Neural cell (in vitro differentiated cells): ENCODE results near the gene PARVB. TPM values are rescaled to one million over a fixed set of nuclear protein-coding genes. Genes with fewer than 3 reads are reported as not detected.

Experiments used
- H2AFZ ChIP-seq: fragments of 200-600, 300-800 bp; sonication (generic), shearing (Covaris generic); 2 replicates; pipeline ENCODE4 v1.6.0; 2014; ENCODE audit warnings: low read depth, mild to moderate bottlenecking, antibody characterized with exemption, low read length, moderate library complexity
- H3F3A ChIP-seq: fragments of 200-600 bp; shearing (Covaris generic); 2 replicates; pipeline ENCODE4 v1.6.1; 2016; ENCODE audit warnings: mild to moderate bottlenecking, moderate library complexity, mixed read lengths, antibody characterized with exemption, low read length; ENCODE audit not compliant: insufficient read depth, poor library complexity, severe bottlenecking
- H3K27ac ChIP-seq: fragments of 200-600, 300-800 bp; sonication (generic), shearing (Covaris generic); 2 replicates; pipeline ENCODE4 v1.5.1; 2014; ENCODE audit warnings: mild to moderate bottlenecking, low read length, moderate library complexity
- H3K27me3 ChIP-seq: fragments of 300-800, 200-600 bp; sonication (generic), shearing (Covaris generic); 2 replicates; pipeline ENCODE4 v1.6.0; 2014; ENCODE audit warnings: mild to moderate bottlenecking, low read depth, low read length, moderate library complexity; ENCODE audit not compliant: insufficient read depth
- H3K36me3 ChIP-seq: fragments of 300-800, 200-600 bp; sonication (generic), shearing (Covaris generic); 2 replicates; pipeline ENCODE4 v1.5.1; 2014; ENCODE audit warnings: mild to moderate bottlenecking, antibody characterized with exemption, low read length, moderate library complexity; ENCODE audit not compliant: insufficient read depth
- H3K4me2 ChIP-seq: fragments of 300-800, 200-600 bp; sonication (generic), shearing (Covaris generic); 2 replicates; pipeline ENCODE4 v1.6.0; 2014; ENCODE audit warnings: mild to moderate bottlenecking, low read length
- H3K4me3 ChIP-seq: fragments of 300-800, 200-600 bp; sonication (generic), shearing (Covaris generic); 2 replicates; pipeline ENCODE4 v1.5.1; 2014; ENCODE audit warnings: mild to moderate bottlenecking, low read length, moderate library complexity
- H3K79me2 ChIP-seq: fragments of 200-600 bp; shearing (Covaris generic); replicated peaks from 2 replicates; pipeline ENCODE4 v1.6.0; 2014; ENCODE audit warnings: mild to moderate bottlenecking, low read length, moderate library complexity; ENCODE audit not compliant: insufficient read depth
- H3K9ac ChIP-seq: fragments of 300-800, 200-600 bp; sonication (generic), shearing (Covaris generic); 2 replicates; pipeline ENCODE4 v1.6.1; 2016; ENCODE audit warnings: mild to moderate bottlenecking, low read length, mixed read lengths
- H3K9me2 ChIP-seq: fragments of 200-600 bp; shearing (Covaris generic); 2 replicates; pipeline ENCODE4 v1.6.1; 2016; ENCODE audit warnings: mild to moderate bottlenecking, low read length, mixed read lengths; ENCODE audit not compliant: insufficient read depth
- H3K9me3 ChIP-seq: fragments of 200-600, 300-800 bp; sonication (generic), shearing (Covaris generic); 2 replicates; pipeline ENCODE4 v1.6.1; 2016; ENCODE audit warnings: mild to moderate bottlenecking, mixed run types, low read length, moderate library complexity, mixed read lengths
- H4K20me1 ChIP-seq: fragments of 200-600 bp; shearing (Covaris generic); 2 replicates; pipeline ENCODE4 v1.6.1; 2016; ENCODE audit warnings: mild to moderate bottlenecking, mixed run types; ENCODE audit not compliant: insufficient read depth
- CTCF ChIP-seq: fragments of 450-650 bp; IDR thresholded peaks from 2 replicates; pipeline ENCODE4 v1.5.1; 2014; ENCODE audit warnings: antibody characterized with exemption, mild to moderate bottlenecking, moderate library complexity; ENCODE audit not compliant: poor library complexity, severe bottlenecking
- EZH2 ChIP-seq: fragments of 200-600, 300-800 bp; shearing (Covaris generic), sonication (generic); IDR thresholded peaks from 2 replicates; pipeline ENCODE4 v1.6.1; 2014; ENCODE audit warnings: antibody characterized with exemption, low read length, borderline replicate concordance, mild to moderate bottlenecking; ENCODE audit not compliant: insufficient read depth, poor library complexity, severe bottlenecking
- MXI1 ChIP-seq: fragments of 450-650 bp; conservative IDR thresholded peaks from 2 replicates; pipeline ENCODE4 v1.6.1; 2014; ENCODE audit warnings: antibody characterized with exemption, mild to moderate bottlenecking; ENCODE audit not compliant: poor library complexity, severe bottlenecking
- POLR2AphosphoS5 ChIP-seq: IDR thresholded peaks from 2 replicates; pipeline ENCODE4 v1.6.1; 2012
- RAD21 ChIP-seq: fragments of 450-650 bp; conservative IDR thresholded peaks from 2 replicates; pipeline ENCODE4 v1.6.1; 2014; ENCODE audit warnings: antibody characterized with exemption, mild to moderate bottlenecking, moderate library complexity
- REST ChIP-seq: IDR thresholded peaks from 2 replicates; pipeline ENCODE4 v1.6.1; 2012; ENCODE audit warnings: borderline replicate concordance
- SMC3 ChIP-seq: fragments of 450-650 bp; conservative IDR thresholded peaks from 2 replicates; pipeline ENCODE4 v1.6.1; 2014; ENCODE audit warnings: antibody characterized with exemption, mild to moderate bottlenecking, moderate library complexity; ENCODE audit not compliant: poor library complexity
- polyA plus RNA-seq: library from polyadenylated mRNA; depleted of rRNA; stranded (reverse); fragments of >200 nt; gene quantifications from 2 replicates; pipeline ENCODE4 v1.2.3, GENCODE V29; 2014

PARVB gene
- polyA plus RNA-seq, 1 donor from 2014 or later, result 1.2 TPM

GRCh38 chr22:44128958-44129618, 105.0 kb downstream of the PARVB start:
- no peak overlapping the region for H3K4me3 ChIP-seq
- H2AFZ ChIP-seq, result no peak overlapping the region
- H3K9me2 ChIP-seq, result no peaks in the 10 kb centered on the region
- H3K4me2 ChIP-seq, result no peak overlapping the region
- TF ChIP-seq POLR2AphosphoS5 (no peak), MXI1 (no peak)
- peak overlapping the region; percentile 80 for H3K27ac ChIP-seq
- H3K27me3 ChIP-seq, result no peaks in the 10 kb centered on the region
- H3K9ac ChIP-seq, result peak overlapping the region; percentile 60
- H3K9me3 ChIP-seq, result no peaks in the 10 kb centered on the region
- H3K79me2 ChIP-seq, result no peaks in the 10 kb centered on the region
- H3F3A ChIP-seq, result no peaks in the 10 kb centered on the region
- H3K36me3 ChIP-seq, result no peaks in the 10 kb centered on the region
- no peaks in the 10 kb centered on the region for H4K20me1 ChIP-seq

GRCh38 chr22:44129619-44129976, 105.5 kb downstream of the PARVB start:
- TF ChIP-seq MXI1, result no peak
- TF ChIP-seq EZH2, result no peak
- no peak for TF ChIP-seq POLR2AphosphoS5
- no peak for TF ChIP-seq REST
- no peak for TF ChIP-seq SMC3
- no peak for TF ChIP-seq CTCF
- TF ChIP-seq RAD21, result no peak
- H3K36me3 ChIP-seq, result no peaks in the 10 kb centered on the region
- peak overlapping the region; percentile 60 for H3K9ac ChIP-seq
- H4K20me1 ChIP-seq, result no peaks in the 10 kb centered on the region
- H2AFZ ChIP-seq, result peak overlapping the region; percentile 70
- H3K79me2 ChIP-seq, result no peaks in the 10 kb centered on the region
- H3F3A ChIP-seq, result no peaks in the 10 kb centered on the region
- peak overlapping the region; percentile 80 for H3K27ac ChIP-seq
- H3K9me2 ChIP-seq, result no peaks in the 10 kb centered on the region
- H3K27me3 ChIP-seq, result no peaks in the 10 kb centered on the region
- no peak overlapping the region for H3K4me2 ChIP-seq
- peak overlapping the region; percentile 2 for H3K4me3 ChIP-seq
- no peaks in the 10 kb centered on the region for H3K9me3 ChIP-seq
